GM21825 (cell line): ENCODE results near the gene CLHC1.
"Not testable (repeated sequence)": the region's sequence is repeated elsewhere in the genome, so short reads cannot be mapped to it uniquely, and the experiment has no call there.

Source experiments
- ATAC-seq: cut with Tn5 transposase; IDR thresholded peaks from one replicate; pipeline ENCODE4 v1.9.1; 2021; ENCODE audit warnings: mild to moderate bottlenecking, moderate library complexity; ENCODE audit not compliant: unreplicated experiment

Gene CLHC1

DNA sequence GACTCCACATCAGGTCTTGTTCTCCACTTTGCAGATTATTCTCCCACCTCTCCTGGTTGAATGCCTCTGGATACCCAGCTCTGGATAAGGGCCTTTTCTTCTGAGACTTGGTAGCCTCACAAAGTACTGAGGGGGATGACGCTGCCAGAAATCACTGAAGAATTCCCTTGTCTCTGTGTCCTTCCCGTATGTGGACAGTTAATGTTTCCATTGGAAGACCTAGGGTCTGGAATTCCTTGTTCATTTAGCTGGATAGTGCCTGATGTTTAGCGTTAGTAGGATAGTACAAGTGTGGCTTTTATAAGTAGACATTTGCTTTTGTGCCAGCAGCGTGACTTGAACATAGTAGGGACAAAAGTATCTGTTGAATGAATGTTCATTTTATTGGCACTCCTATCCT is 76.9 kb downstream of the CLHC1 start:
- ATAC-seq, result no peak

DNA sequence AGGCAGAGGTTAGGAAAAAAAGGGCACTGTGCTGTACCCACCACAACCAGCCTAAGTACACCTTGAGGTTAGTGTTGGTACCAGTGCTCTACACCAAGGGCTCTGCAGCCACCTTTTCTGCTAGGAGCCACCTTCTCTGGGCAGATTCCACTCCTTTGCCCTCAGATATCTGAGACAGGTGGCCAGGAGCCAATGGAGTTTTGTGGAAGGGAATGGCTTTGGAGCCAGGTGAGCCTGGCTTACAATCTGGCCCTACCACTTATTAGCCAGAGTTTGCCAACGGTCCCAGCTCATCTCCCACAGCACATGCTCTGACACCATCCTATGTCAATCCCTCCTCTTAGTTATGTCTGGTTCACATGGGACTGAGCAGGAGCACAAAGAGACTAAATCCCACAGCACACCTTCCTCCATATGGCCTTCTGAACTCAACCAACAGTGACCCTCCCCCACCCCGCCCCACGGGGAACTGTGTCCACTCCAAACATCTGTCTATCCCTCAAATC is 77.5 kb downstream of the CLHC1 start:
- no peak for ATAC-seq

DNA sequence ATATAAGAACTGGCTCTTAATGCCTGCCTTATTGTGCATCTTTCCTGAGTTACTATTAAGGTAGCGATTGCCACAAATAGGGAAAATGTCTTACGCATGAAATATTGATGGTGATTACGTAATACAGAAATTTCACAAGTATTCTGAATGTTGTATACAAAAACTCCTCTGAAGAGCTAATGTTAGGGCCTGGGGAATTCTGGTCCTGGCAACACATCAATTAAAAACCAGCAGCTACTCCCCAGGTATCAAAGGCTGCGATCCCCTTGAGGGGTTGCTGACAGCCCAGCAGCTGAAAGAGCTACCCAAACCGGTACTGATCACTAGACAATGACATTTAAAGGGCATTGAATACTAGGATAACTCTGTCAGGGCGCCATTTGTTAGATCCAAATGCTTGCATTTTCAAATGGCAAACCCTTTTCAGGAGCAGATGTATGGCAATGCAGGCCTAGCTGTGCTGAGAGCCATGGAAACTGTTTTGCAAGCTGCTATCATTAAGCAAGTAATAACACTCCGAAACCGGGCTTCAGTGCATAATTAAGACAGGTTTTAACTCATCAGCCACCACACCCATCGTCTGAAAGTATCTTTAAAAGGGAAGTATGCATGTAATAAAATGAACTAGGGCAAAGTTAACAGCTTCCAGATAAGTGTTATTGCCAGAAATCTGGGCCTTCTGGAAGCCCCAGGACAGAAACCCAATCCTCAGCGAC is 78.4 kb downstream of the CLHC1 start:
- ATAC-seq, result no peak

DNA sequence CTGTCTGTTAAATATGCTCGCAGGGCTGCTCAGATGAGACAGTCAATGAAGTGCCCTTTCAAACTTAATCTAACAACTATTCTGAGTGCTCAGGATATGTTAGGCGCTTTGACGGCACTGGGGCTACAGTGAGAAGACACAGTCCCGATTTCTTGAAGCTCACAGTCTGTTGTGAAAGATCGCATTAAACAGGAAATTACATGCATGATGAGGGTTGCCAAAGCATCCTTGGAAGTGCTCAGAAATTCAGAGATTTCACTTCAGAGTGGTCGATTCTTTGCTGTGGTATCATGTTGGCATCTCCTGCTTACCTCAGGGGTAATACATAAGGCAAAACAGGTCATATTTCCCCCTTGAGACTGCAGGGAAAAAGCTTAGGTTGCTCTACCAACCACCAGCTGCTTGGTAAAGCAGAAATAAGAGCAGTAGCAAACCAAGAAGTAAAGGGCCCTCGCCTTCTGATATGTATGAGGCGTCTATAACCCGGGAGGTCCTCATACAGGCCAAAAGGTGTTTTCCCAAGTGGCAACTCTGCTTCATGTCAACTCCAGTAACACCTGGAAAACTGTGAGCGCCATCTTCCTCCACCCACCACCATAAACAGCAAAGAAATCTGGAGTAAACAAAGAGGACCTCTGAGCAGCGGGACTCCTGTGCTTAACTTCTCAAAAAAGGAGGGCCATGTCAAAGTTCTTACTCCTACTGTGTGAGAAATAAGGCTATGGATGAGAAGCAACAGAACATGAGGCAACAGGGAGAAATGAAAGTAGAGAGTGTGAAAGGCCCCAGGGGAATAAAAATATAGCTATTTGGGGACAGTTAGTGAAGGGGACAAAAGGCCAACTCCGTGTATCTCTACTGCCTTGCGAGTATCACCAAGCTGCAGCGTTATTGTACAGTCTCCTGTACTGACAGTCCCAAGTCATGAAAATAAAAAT is 79.3 kb downstream of the CLHC1 start:
- no peak for ATAC-seq

DNA sequence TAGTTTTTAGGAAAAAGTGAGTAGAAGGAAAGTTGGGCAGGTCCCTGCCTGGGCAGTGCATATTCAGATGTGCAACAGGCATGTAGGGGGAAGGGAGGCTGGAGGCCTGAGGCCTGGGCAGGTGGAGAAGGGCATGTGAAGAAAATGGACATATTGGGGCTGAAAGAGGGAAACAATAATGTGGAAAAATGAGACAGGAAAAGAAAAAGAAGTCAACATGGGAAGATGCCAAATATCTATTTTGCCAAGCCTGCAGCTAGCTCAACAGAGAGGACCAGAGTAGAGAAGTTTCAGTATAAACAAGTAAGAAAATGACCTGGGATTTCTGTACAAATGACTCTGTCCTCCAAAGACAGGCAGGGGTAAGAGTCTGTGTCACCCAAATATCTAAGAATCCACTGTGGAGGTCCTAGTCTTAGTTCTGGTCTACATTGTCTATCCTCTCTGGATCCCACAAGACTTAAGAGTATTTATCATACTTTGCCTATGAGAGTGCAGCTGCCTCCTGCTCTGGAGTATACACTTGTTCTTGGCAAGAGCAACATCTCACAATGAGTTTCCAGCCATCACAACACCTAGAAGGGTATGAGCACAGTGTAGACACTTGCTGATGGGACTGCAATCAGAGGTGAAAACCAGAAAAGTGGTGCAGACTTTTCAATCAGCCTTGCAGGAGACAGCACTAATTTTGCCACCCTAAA is 80.2 kb downstream of the CLHC1 start:
- no peak for ATAC-seq

DNA sequence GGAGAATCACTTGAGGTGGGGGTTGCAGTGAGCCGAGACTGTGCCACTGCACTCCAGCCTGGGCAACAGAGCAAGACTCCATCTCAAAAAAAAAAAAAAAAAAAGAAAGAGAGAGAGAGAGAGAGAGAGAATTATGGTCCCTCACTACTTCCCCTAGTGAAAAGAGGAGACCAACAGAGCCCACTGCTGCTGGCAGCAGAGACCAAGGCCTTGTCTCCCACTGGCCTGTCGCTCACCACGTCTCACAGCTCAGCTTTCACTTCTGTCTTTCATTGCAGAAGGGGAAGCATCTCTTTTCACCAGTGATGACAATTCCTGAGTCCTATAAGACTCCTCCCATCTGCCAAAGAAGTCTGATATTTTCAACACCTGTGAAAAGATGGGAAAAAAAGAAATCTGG is 81.3 kb downstream of the CLHC1 start:
- ATAC-seq, result peak; percentile 72

DNA sequence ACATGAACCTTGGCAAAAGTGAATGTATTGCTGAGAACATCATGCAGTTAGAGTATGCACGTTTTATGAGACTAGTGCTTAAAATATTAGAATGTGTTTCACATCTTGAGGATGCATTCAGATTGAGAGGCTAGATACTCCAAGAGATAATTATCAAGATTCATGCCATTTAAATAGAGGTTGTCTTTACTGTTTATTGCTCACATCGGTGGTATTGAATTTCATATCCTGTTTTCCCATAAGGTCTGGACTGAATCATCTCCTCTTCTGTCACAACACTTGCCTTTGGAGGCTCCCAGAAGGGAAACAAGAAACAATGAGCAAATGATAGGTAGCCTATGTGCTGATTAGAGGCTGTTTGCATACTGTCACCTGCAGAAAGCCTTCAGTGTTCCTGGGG is 83.8 kb downstream of the CLHC1 start:
- ATAC-seq, result no peak

DNA sequence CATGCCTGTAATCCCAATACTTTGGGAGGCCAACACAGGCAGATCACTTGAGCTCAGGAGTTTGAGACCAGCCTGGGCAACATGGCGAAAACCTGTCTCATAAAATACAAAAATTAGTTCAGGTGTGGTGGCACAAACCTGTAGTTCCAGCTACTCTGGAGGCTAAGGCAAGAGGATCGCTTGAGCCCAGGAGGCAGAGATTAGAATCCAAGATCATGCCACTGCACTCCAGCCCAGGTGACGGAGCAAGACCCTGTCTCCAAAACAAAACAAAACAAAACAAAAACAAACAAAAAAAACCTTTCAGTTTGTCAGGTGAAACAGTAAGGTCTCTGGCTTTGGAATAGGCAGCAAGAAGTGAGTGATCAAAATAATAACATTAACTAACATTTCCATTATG is 84.6 kb downstream of the CLHC1 start:
- ATAC-seq, result no peak

DNA sequence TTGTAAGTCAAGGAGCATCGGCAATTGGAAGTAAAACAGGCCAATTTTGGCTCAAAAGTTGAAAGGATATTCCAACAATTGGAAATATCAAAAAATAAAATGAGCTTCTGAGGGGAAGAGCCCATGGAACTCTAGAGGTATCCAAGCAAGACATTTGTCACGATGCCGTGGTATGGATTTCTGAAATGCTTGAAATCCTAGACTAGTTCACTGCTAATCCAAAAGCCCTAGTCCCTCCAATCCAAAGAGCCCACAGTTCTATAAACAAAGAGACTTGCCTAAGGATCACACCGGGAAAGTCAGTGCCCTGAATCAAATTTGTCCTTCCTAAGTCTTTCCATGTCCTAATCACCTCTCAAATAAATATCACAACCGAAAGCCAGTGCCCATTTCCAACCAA is 85.1 kb downstream of the CLHC1 start:
- no peak for ATAC-seq

DNA sequence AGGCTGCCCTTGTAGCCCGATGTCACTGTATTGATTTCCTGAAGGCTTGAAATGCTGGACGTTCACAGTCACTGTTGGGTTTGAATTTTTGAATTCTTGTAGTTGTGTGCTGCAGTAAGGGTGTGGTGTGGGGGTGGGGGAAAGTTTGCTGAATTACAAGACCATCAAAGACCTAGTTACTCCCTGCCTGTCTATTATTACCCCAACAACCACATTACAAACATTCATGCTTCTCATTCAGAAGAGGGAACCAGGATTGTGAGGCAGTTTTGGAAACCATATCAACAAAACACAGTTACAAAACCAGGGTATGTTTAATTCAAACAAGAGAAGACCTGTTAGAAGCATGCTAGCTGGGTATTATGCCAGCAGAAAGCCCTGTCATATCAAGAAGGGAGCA is 85.8 kb downstream of the CLHC1 start:
- ATAC-seq, result no peak

DNA sequence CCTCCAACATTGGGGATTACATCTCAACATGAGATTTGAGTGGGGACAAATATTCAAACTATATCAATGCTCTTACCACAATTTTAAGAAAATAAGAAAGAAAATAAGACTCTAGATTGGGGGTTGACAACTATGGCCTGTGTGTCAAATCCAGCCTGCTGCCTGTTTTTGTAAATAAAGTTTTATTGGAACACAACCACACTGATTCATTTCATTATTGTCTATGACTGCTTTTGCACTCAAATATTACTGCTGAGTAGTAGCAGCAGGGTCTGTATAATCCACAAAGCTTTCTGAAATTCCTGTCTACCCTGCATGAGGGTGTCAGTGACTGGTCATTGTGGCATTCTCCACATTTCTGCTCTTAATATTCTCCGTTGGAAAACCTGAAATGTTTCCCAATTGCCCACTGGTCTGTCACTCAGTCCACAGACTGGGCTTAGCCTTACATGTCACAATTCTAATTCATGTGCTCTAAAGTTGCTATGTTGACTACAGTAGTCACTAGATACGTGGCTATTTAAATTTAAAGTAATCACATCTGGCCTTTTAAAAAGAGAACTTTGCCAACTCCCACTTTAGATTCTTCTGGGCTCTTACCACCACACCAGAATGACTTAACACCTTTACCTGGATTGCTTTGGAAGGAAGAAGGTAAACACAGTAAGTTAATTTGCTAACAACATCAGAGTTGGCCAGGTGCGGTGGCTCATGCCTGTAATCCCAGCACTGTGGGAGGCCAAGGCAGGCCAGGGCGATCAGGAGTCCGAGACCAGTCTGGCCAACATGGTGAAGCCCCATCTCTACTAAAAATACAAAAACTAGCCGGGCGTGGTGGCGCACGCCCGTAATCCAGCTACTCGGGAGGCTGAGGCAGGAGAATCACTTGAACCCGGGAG is 86.9 kb downstream of the CLHC1 start:
- ATAC-seq, result no peak

DNA sequence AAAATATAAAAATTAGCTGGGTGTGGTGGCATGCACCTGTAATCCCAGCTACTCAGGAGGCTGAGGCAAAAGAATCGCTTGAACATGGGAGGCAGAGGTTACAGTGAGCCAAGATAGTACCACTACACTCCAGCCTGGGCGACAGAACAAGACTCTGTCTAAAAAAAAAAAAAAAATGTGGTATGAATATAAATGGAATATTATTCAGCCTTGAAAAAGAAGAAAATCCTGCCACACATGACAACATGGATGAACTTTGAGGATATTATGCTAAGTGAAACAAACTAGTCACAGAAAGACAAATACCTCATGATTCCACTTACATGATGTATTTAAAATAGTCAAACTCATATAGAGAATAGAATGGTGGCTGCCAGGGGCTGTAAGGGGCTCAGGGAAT is 88.4 kb downstream of the CLHC1 start:
- ATAC-seq, result not testable (repeated sequence)

DNA sequence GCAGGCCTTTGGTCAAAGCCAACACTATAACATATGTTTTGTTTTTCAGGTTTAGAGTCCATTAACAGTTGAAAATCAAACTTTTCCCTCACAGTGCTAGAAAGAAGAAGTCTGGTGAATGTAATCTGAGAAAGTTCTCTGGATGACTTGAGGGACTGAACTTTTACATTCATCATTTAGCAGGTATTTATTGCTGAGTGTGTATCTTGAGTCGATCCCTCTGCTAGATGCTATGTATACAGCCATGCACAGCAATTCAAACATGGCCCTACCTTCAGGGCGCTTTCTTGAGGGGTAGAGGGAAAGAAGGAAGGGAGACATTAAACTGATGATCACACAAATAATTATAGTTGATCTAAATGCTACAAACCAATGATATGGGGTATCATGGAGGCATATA is 89.6 kb downstream of the CLHC1 start:
- no peak for ATAC-seq

DNA sequence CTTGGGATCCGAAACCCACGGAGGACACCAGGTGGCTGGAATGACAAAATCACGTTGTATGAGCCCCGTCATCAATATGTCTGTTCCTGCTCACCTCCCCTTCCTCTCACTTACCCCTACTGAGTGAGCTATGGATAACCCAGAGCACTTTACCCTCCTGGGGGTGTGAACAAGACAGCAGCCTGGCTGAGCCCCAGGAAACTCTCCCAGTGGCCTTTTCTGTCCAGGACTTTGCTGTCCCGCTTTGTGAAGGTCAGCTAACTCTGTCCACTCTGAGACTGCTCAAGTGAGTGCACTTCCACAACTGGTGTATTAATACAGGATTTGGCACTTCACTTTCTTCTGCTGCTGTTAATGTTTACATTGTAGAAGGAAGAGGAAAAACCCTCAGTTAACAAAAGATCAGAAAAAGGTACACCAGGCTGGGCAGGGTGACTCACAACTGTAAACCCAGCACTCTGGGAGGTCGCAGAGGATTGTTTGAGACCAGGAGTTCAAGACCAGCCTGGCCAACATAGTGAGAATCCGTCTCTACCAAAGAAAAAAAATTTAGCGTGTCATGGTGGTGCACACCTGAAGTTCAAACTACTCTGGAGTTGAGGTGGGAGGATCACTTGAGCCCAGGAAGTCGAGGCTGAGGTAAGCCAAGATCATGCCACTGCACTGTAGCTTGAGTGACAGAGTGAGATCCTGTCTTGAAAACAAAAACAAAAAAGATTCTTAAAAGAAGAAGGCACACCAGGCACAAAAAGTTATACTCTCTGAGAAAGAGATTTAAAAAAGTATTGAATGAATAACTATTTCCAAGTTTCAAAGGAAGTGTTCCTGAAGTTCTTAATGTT is 90.3 kb downstream of the CLHC1 start:
- ATAC-seq, result no peak

DNA sequence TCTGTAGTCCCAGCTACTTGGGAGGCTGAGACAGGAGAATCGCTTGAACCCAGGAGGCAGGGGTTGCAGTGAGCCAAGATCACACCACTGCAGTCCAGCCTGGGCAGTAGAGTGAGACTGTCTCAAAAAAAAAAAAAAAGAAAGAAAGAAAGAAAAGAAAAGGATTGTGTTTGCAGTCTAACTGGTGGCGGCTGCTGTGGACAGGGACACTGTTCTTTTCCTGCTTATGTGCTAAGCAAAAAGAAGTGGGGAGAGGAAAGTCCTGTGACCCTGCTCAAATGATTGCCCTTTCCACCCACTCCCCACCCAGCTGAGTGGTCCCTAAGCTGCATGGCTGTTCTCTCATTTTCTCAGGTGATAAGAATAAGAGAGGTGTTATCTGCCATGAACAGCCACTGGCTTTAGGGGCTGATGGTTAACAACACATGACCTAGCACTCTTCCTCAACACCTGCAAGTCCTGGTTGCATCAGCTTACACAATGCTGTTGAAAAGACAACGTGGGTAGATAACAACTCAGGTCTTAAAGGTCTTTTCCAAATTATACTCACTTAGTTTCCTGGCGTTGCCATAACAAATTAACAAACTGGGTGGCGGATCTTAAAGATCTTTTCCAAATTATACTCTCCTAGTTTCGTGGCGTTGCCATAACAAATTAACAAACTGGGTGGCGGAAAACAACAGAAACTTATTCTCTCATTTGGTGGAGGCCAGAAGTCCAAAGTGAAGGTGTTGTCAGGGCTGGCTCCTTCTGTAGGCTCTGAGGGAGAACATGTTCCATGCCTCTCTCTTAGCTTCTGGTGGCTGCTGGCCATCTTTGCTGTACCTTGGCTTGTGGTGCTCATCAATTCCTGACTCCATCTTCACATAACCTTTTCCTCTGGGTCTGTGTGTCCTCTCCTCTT is 91.5 kb downstream of the CLHC1 start:
- ATAC-seq, result no peak

DNA sequence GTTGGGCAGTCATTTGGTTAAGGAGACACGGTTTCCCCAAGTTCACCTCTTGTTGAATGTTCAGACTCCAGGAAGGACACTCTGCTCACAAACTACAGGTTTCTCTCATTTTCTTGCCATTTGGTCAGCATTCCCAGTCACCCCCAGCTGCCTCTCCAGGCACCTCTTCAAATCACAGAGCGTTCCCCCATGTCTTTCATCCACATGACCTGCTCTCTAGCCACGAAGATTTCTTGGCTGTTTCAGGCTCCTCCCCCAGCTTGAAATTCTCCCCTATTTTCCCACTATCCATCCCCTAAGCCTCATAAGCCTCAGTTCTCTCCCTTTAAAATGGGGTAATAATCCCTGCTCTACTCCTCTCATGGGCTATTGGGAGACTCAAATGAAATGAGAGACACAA is 92.8 kb downstream of the CLHC1 start:
- no peak for ATAC-seq

DNA sequence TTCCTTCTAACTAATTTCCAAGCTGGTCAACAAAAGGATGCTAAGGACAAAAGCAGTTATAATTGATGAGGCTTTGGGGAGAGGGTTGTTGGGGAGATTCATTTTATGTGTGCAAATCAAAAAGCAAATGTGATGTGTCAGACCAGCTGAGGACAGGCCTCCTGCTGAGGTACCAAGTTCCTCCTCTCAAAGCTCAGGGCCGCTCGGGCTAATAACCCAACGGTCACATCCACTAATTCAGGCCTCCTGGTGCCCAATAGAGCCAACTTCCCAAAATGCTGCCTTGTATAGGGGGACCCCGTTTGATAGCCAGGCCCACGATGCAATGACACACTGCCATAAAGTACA is 93.2 kb downstream of the CLHC1 start:
- ATAC-seq, result no peak

DNA sequence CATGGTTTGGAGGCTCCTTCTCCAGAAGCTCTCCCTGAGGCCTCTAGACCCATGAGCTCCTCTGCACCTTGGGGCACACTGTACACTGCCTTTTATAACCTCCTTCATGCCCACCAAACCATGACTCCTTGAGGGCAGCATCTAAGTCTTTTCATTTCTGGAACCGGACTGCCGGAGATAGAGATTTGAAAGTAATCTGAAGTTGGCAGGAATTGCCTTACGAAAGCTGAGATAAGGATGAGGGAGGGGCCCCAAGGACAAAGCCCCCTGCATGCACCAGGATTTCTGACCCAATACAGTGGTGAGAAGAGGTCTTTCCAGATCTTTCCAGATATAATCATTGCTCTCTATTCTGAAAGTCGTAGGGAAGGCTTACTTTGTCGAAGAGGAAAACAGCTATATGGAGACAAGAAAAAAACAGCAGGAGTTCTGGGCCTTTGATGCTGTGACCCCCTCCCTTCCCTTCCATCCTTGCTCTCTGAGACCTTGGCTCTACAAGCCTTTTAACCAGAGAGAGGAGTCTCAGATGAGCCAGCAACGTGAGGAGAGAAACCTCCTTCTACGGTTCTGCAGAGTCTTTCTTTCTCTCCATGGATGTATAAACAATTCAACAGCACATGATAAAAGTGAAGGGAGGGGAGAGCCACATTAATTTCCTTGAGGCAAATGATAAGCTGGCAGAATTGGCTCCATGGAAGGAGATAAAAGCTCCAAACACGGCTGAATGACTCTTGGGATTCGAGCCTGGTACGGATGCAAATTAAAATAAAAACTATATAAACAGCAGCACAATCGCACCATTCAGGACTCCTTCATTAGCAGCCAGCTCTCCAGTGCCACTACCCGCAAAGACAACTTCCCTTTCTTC is 93.8 kb downstream of the CLHC1 start:
- no peak for ATAC-seq
